A549 (cell line): ENCODE results near the gene DBNDD2. TPM values are rescaled to one million over a fixed set of nuclear protein-coding genes. Genes with fewer than 3 reads are reported as not detected.

Experiments
- ATAC-seq, 2 experiments: fragments of 200-7000 bp in 1 of 2; fragments of >200 bp in 1 of 2; cut with Nextera tagmentation in 1 of 2; cut with Tn5 transposase in 1 of 2; 3 replicates each; pipeline versions ENCODE4 v1.8.0 to v1.9.1; 2018 to 2020; ENCODE audit warnings: mild to moderate bottlenecking in 1 of 2, moderate library complexity in 1 of 2
- CTCF ChIA-PET: fragments of 300-600 bp; sonication (Branson Sonifier 250); formaldehyde crosslinking; extraction: SDS; loops from one replicate; lab custom pipeline; 2021; ENCODE audit warnings: antibody characterized with exemption, inconsistent platforms; lab: Yijun Ruan, JAX
- POLR2A ChIA-PET: fragments of 350-600 bp; formaldehyde crosslinking; extraction: SDS; loops from one replicate; lab custom pipeline; 2021; ENCODE audit warnings: antibody characterized with exemption, inconsistent platforms; lab: Yijun Ruan, JAX
- DNase-seq, 2 experiments: peaks; one replicate each; pipeline versions ENCODE4 v3.0.0 to v3.0.0-alpha.2; 2011 to 2016; ENCODE audit warnings: low read depth in 1 of 2, low spot score in 1 of 2
- FAIRE-seq: peaks from 2 replicates; lab custom pipeline; 2011; peaks lifted over from hg19 to GRCh38; lab: Jason Lieb, UNC
- H3K27ac ChIP-seq, 2 experiments: fragments of >200 bp; sonication (Bioruptor Twin); formaldehyde crosslinking; 3 replicates each; pipeline ENCODE4 v1.5.1; 2016 to 2017
- H3K4me1 ChIP-seq: fragments of >200 bp; sonication (Bioruptor Twin); formaldehyde crosslinking; 3 replicates; pipeline ENCODE4 v1.6.1; 2016
- H3K4me2 ChIP-seq: fragments of >200 bp; sonication (Bioruptor Twin); formaldehyde crosslinking; 3 replicates; pipeline ENCODE4 v1.6.1; 2016
- H3K4me3 ChIP-seq: fragments of >200 bp; sonication (Bioruptor Twin); formaldehyde crosslinking; 3 replicates; pipeline ENCODE4 v1.5.1; 2016
- H3K9me3 ChIP-seq: fragments of >200 bp; sonication (Bioruptor Twin); formaldehyde crosslinking; 3 replicates; pipeline ENCODE4 v1.6.1; 2016
- BHLHE40 ChIP-seq: IDR thresholded peaks from 2 replicates; pipeline ENCODE4 v1.6.1; 2012; ENCODE audit warnings: low read depth, low read length, inconsistent platforms
- EHF ChIP-seq: fragments of 250-450 bp; sonication (Bioruptor Pico); IDR thresholded peaks from 2 replicates; pipeline ENCODE4 v1.5.0; 2020; ENCODE audit warnings: mild to moderate bottlenecking
- EHMT2 ChIP-seq: fragments of 200-600 bp; sonication (generic); IDR thresholded peaks from 2 replicates; pipeline ENCODE4 v1.6.1; 2016; ENCODE audit warnings: antibody characterized with exemption, low read depth, mild to moderate bottlenecking, moderate library complexity
- ESRRA ChIP-seq: fragments of 150-350 bp; IDR thresholded peaks from 2 replicates; pipeline ENCODE4 v1.6.1; 2014; ENCODE audit warnings: mild to moderate bottlenecking, low read length, borderline replicate concordance
- HOXB13 ChIP-seq: fragments of 250-450 bp; sonication (Bioruptor Pico); IDR thresholded peaks from 2 replicates; pipeline ENCODE4 v1.5.0; 2020; ENCODE audit warnings: low read depth, mild to moderate bottlenecking, moderate library complexity
- JUN ChIP-seq, 2 experiments: fragments of >200 bp; sonication (Bioruptor Twin); formaldehyde crosslinking; IDR thresholded peaks; 2 replicates in 1 of 2; 3 replicates in 1 of 2; pipeline ENCODE4 v1.6.1; 2016 to 2017
- KDM1A ChIP-seq: fragments of 200-600 bp; sonication (generic); IDR thresholded peaks from 2 replicates; pipeline ENCODE4 v1.6.1; 2016; ENCODE audit warnings: low read depth, mild to moderate bottlenecking
- KDM5A ChIP-seq: fragments of 200-600 bp; sonication (generic); IDR thresholded peaks from 2 replicates; pipeline ENCODE4 v1.6.1; 2016; ENCODE audit warnings: antibody characterized with exemption, mild to moderate bottlenecking
- MYC ChIP-seq: IDR thresholded peaks from 2 replicates; pipeline ENCODE4 v1.6.1; 2012; ENCODE audit warnings: mild to moderate bottlenecking, inconsistent platforms, low read length, improper control_type of control experiment, borderline replicate concordance
- NR3C1 ChIP-seq: fragments of >200 bp; sonication (Bioruptor Twin); formaldehyde crosslinking; IDR thresholded peaks from 3 replicates; pipeline ENCODE4 v1.6.1; 2017
- PHF8 ChIP-seq: fragments of 200-600 bp; sonication (generic); IDR thresholded peaks from 2 replicates; pipeline ENCODE4 v1.6.1; 2016; ENCODE audit warnings: low read depth, mild to moderate bottlenecking, antibody characterized with exemption, moderate library complexity, borderline replicate concordance
- RARB ChIP-seq: fragments of 250-450 bp; sonication (Bioruptor Pico); IDR thresholded peaks from 2 replicates; pipeline ENCODE4 v1.8.0; 2021; ENCODE audit warnings: mild to moderate bottlenecking, moderate library complexity
- RCOR1 ChIP-seq: fragments of 150-350 bp; IDR thresholded peaks from 2 replicates; pipeline ENCODE4 v1.6.1; 2014; ENCODE audit warnings: antibody characterized with exemption, low read length, low read depth
- SMC3 ChIP-seq: fragments of >200 bp; sonication (Bioruptor Twin); formaldehyde crosslinking; IDR thresholded peaks from 3 replicates; pipeline ENCODE4 v1.6.1; 2018; ENCODE audit warnings: inconsistent platforms
- TFCP2L1 ChIP-seq: fragments of 250-450 bp; sonication (Bioruptor Pico); IDR thresholded peaks from 2 replicates; pipeline ENCODE4 v1.5.0; 2021; ENCODE audit warnings: mild to moderate bottlenecking
- ZC3H11A ChIP-seq: fragments of 450-650 bp; IDR thresholded peaks from 2 replicates; pipeline ENCODE4 v1.6.1; 2014; ENCODE audit warnings: antibody characterized with exemption, mild to moderate bottlenecking
- ZNF302 ChIP-seq: fragments of 250-450 bp; sonication (Bioruptor Pico); IDR thresholded peaks from 2 replicates; pipeline ENCODE4 v1.9.0; 2021; ENCODE audit warnings: inconsistent platforms, mild to moderate bottlenecking, moderate library complexity
- WGBS: methylation state at CpG from one replicate; pipeline ENCODE4 v1.1.6; 2017; ENCODE audit errors: missing lambda C conversion rate; 5-methylcytosine and 5-hydroxymethylcytosine counted together
- polyA plus RNA-seq, 4 experiments: library from polyadenylated mRNA; depleted of rRNA in 3 of 4; stranded (reverse); fragments of >200 nt; fragmentation: RNase III in 1 of 4; extraction: RNeasy Plus Mini Kit Qiagen cat#74134 plus additional on column Dnase treatment in 1 of 4; gene quantifications; 2 replicates in 3 of 4; 3 replicates in 1 of 4; pipeline ENCODE4 v1.2.3, GENCODE V29; 2011 to 2017
- TF ChIP-seq, protein P1 (sequence below): fragments of 250-450 bp; sonication (Bioruptor Pico); IDR thresholded peaks from 2 replicates; pipeline ENCODE4 v1.5.0; 2021; ENCODE audit warnings: mild to moderate bottlenecking, moderate library complexity, borderline replicate concordance
- TF ChIP-seq, protein P2 (sequence below): fragments of >200 bp; sonication (Bioruptor Twin); formaldehyde crosslinking; IDR thresholded peaks from 3 replicates; pipeline ENCODE4 v1.5.1; 2016
- TF ChIP-seq, protein P3 (sequence below): fragments of 250-450 bp; sonication (Bioruptor Pico); IDR thresholded peaks from 2 replicates; pipeline ENCODE4 v1.5.0; 2020; ENCODE audit warnings: low read depth, mild to moderate bottlenecking, moderate library complexity
- TF ChIP-seq, protein P4 (sequence below): fragments of >200 bp; sonication (Bioruptor Twin); formaldehyde crosslinking; IDR thresholded peaks from 3 replicates; pipeline ENCODE4 v1.6.1; 2016

Gene DBNDD2
- polyA plus RNA-seq, 2 of the 4 experiments (the other 2 are of a cell fraction) = 6.5 to 20.9 TPM

- no peak overlapping the region for H3K4me2 ChIP-seq
- ChIA-PET POLR2A (no interaction called here), CTCF (interaction anchor here (1.3 to 4.0 kb wide), 5 partner anchors 27 to 47 kb away, joined by 3 to 24 read pairs (median 11); partner anchors contain the start of gene SYS1)
- FAIRE-seq (no peak), ATAC-seq (no peak), DNase-seq (no peak)
- H3K4me1 ChIP-seq = peaks cover 4% of the 10 kb centered on the region; the same call in 1 of the 3 replicates
- TF ChIP-seq ZNF302 (CRISPR knock-in tag) = no peak
- TF ChIP-seq, protein P1, sequence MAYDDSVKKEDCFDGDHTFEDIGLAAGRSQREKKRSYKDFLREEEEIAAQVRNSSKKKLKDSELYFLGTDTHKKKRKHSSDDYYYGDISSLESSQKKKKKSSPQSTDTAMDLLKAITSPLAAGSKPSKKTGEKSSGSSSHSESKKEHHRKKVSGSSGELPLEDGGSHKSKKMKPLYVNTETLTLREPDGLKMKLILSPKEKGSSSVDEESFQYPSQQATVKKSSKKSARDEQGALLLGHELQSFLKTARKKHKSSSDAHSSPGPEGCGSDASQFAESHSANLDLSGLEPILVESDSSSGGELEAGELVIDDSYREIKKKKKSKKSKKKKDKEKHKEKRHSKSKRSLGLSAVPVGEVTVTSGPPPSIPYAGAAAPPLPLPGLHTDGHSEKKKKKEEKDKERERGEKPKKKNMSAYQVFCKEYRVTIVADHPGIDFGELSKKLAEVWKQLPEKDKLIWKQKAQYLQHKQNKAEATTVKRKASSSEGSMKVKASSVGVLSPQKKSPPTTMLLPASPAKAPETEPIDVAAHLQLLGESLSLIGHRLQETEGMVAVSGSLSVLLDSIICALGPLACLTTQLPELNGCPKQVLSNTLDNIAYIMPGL = no peak
- TF ChIP-seq NR3C1 = no peak
- TF ChIP-seq, protein P2, sequence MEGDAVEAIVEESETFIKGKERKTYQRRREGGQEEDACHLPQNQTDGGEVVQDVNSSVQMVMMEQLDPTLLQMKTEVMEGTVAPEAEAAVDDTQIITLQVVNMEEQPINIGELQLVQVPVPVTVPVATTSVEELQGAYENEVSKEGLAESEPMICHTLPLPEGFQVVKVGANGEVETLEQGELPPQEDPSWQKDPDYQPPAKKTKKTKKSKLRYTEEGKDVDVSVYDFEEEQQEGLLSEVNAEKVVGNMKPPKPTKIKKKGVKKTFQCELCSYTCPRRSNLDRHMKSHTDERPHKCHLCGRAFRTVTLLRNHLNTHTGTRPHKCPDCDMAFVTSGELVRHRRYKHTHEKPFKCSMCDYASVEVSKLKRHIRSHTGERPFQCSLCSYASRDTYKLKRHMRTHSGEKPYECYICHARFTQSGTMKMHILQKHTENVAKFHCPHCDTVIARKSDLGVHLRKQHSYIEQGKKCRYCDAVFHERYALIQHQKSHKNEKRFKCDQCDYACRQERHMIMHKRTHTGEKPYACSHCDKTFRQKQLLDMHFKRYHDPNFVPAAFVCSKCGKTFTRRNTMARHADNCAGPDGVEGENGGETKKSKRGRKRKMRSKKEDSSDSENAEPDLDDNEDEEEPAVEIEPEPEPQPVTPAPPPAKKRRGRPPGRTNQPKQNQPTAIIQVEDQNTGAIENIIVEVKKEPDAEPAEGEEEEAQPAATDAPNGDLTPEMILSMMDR = no peak
- no peak for TF ChIP-seq KDM5A
- no peak for TF ChIP-seq TFCP2L1
- TF ChIP-seq EHMT2 = no peak
- TF ChIP-seq MYC = no peak
- TF ChIP-seq JUN (IDR thresholded peaks at IDR 0.05) = no peak
- TF ChIP-seq RARB (CRISPR knock-in tag) = no peak
- no peak for TF ChIP-seq BHLHE40
- no peak for TF ChIP-seq PHF8
- TF ChIP-seq, protein P3, sequence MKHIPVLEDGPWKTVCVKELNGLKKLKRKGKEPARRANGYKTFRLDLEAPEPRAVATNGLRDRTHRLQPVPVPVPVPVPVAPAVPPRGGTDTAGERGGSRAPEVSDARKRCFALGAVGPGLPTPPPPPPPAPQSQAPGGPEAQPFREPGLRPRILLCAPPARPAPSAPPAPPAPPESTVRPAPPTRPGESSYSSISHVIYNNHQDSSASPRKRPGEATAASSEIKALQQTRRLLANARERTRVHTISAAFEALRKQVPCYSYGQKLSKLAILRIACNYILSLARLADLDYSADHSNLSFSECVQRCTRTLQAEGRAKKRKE = no peak
- TF ChIP-seq, protein P4, sequence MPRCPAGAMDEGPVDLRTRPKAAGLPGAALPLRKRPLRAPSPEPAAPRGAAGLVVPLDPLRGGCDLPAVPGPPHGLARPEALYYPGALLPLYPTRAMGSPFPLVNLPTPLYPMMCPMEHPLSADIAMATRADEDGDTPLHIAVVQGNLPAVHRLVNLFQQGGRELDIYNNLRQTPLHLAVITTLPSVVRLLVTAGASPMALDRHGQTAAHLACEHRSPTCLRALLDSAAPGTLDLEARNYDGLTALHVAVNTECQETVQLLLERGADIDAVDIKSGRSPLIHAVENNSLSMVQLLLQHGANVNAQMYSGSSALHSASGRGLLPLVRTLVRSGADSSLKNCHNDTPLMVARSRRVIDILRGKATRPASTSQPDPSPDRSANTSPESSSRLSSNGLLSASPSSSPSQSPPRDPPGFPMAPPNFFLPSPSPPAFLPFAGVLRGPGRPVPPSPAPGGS = no peak
- TF ChIP-seq HOXB13 (CRISPR knock-in tag) = no peak
- no peak for TF ChIP-seq ESRRA
- TF ChIP-seq KDM1A = no peak
- TF ChIP-seq RCOR1 = no peak
- H3K4me3 ChIP-seq = no peak overlapping the region
- no peak overlapping the region for H3K27ac ChIP-seq
- H3K9me3 ChIP-seq = no peaks in the 10 kb centered on the region
- WGBS = 88% methylated on average over 7 of the region's 7 CpGs
Observed at GRCh38 chr20:45409521-45410272, 1.6 kb downstream of the DBNDD2 start.

DNA sequence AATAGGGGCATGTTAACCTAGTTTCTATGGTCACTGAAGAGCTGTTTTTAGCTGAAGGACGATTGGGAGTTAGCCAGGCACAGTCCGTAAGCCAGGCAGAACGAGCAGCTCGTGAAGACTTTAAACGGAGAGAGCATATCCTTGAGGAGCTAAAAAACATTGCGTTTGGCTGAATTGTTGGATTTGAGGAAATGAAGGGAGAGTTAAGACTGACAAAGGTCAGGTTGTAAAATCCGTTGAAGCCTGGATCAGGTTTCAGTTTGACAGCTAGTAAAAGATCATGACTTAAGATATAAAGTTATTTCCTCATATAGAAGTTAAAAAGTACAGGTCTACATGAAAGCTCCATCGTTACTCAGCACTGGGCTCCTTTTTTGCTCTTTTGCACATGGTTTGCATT lies 2.8 kb downstream of the DBNDD2 start:
- TF ChIP-seq EHF (CRISPR knock-in tag) (no peak), SMC3 (no peak), ZC3H11A (no peak)
- ATAC-seq = no peak
- POLR2A ChIA-PET = no interaction called here

More for the DNA sequence above, 2.8 kb downstream of the DBNDD2 start:
- Histone ChIP-seq H3K4me3 (no peak overlapping the region), H3K9me3 (no peaks in the 10 kb centered on the region), H3K4me2 (no peak overlapping the region), H3K4me1 (peaks cover 4% of the 10 kb centered on the region; the same call in 2 of the 3 replicates), H3K27ac (no peak overlapping the region)
- 79% methylated on average over 8 of the region's 8 CpGs for WGBS
- DNase-seq = no peak
- CTCF ChIA-PET = interaction anchor here (1.2 to 4.0 kb wide), 5 partner anchors 26 to 117 kb away, joined by 3 to 24 read pairs (median 4); no protein-coding TSS in a partner anchor
- no peak for FAIRE-seq
